K562 (cell line): ENCODE measurements around the gene PRRG4. TPM values are rescaled to one million over a fixed set of nuclear protein-coding genes. Genes with fewer than 3 reads are reported as not detected.

Experiments used
- ATAC-seq: fragments of 200-7000 bp; cut with Tn5 transposase; 3 replicates; pipeline ENCODE4 v1.9.1; 2020; ENCODE audit warnings: moderate library complexity
- BruUV-seq: library from RNA; stranded (reverse); fragments of 400-500 nt; replicated peaks from 2 replicates; lab custom pipeline; 2021; lab: Mats Ljungman, UMichigan
- CTCF ChIA-PET: fragments of 300-600 bp; formaldehyde crosslinking; extraction: SDS; loops from one replicate; lab custom pipeline; 2021; ENCODE audit warnings: low intra/inter-chr PET ratio; lab: Yijun Ruan, JAX
- POLR2A ChIA-PET: fragments of 300-600, 350-650 bp; sonication (Branson Sonifier 250); formaldehyde crosslinking; extraction: SDS; loops from one replicate; lab custom pipeline; 2021; ENCODE audit warnings: antibody characterized with exemption, inconsistent platforms; lab: Yijun Ruan, JAX
- DNase-seq, 4 experiments: peaks; one replicate each; pipeline versions ENCODE4 v3.0.0 to v3.0.0-alpha.2; 2011 to 2018; ENCODE audit warnings: low spot score in 3 of 4, mixed read lengths in 3 of 4; ENCODE audit errors: extremely low read depth in 1 of 4
- FAIRE-seq: peaks from 2 replicates; lab custom pipeline; 2011; peaks lifted over from hg19 to GRCh38; lab: Jason Lieb, UNC
- H2AFZ ChIP-seq: 2 replicates; pipeline ENCODE4 v1.6.0; 2011; ENCODE audit warnings: low read depth, low read length, control low read depth, inconsistent platforms
- H3K27ac ChIP-seq: fragments of 200-600 bp; 3 replicates; pipeline ENCODE4 v1.8.0; 2011; ENCODE audit warnings: low read depth, mild to moderate bottlenecking, control low read depth, inconsistent platforms, low read length, moderate library complexity, mixed read lengths; ENCODE audit errors: extremely low read depth
- H3K27me3 ChIP-seq, 2 experiments: fragments of 300-600 bp in 1 of 2; 2 replicates in 1 of 2; 3 replicates in 1 of 2; pipeline versions ENCODE4 v1.6.0 to v1.8.0; 2011; ENCODE audit warnings: inconsistent platforms in 2 of 2, low read length in 2 of 2, mild to moderate bottlenecking in 1 of 2, mixed read lengths in 1 of 2, moderate library complexity in 1 of 2; ENCODE audit not compliant: control insufficient read depth in 2 of 2, insufficient read depth in 2 of 2
- H3K36me3 ChIP-seq: fragments of 300-600 bp; 3 replicates; pipeline ENCODE4 v1.8.0; 2011; ENCODE audit warnings: mild to moderate bottlenecking, low read length, inconsistent platforms; ENCODE audit not compliant: control insufficient read depth, insufficient read depth
- H3K4me1 ChIP-seq, 2 experiments: fragments of 200-600 bp in 1 of 2; replicated peaks in 1 of 2; 2 replicates in 1 of 2; 3 replicates in 1 of 2; pipeline versions ENCODE4 v1.5.1 to v1.8.0; 2011; ENCODE audit warnings: inconsistent platforms in 2 of 2, low read length in 2 of 2, mild to moderate bottlenecking in 1 of 2, mixed read lengths in 1 of 2, moderate library complexity in 1 of 2; ENCODE audit not compliant: control insufficient read depth in 2 of 2, insufficient read depth in 2 of 2
- H3K4me2 ChIP-seq: 2 replicates; pipeline ENCODE4 v1.6.1; 2011; ENCODE audit warnings: low read length, control low read depth, inconsistent platforms, mixed read lengths; ENCODE audit not compliant: insufficient read depth
- H3K4me3 ChIP-seq: fragments of 200-600 bp; sonication (generic), shearing (Covaris generic); 2 replicates; pipeline ENCODE4 v1.5.1; 2016; ENCODE audit warnings: control low read depth, inconsistent platforms
- H3K79me2 ChIP-seq: fragments of 200-600 bp; 3 replicates; pipeline ENCODE4 v1.8.0; 2011; ENCODE audit warnings: low read length, inconsistent platforms; ENCODE audit not compliant: control insufficient read depth, insufficient read depth
- H3K9ac ChIP-seq, 2 experiments: 2 replicates each; pipeline versions ENCODE4 v1.6.0 to v1.6.1; 2011; ENCODE audit warnings: low read depth in 2 of 2, low read length in 2 of 2, control low read depth in 1 of 2, inconsistent platforms in 1 of 2, mild to moderate bottlenecking in 1 of 2, mixed read lengths in 1 of 2; ENCODE audit not compliant: insufficient read depth in 1 of 2
- H3K9me1 ChIP-seq: one replicate; pipeline ENCODE4 v1.6.0; 2011; ENCODE audit warnings: inconsistent platforms, mild to moderate bottlenecking, low read length, moderate library complexity; ENCODE audit not compliant: control insufficient read depth, insufficient read depth
- H3K9me3 ChIP-seq: replicated peaks from 2 replicates; pipeline ENCODE4 v1.5.1; 2011; ENCODE audit warnings: low read depth, low read length, inconsistent platforms; ENCODE audit not compliant: control insufficient read depth, insufficient read depth
- H4K20me1 ChIP-seq: replicated peaks from 2 replicates; pipeline ENCODE4 v1.6.1; 2011; ENCODE audit warnings: low read length, inconsistent platforms, mixed read lengths; ENCODE audit not compliant: control insufficient read depth, insufficient read depth
- OTX1 ChIP-seq: fragments of 450-650 bp; formaldehyde crosslinking; IDR thresholded peaks from 2 replicates; pipeline ENCODE4 v1.4.0; 2022; ENCODE audit warnings: mild to moderate bottlenecking
- PTBP1 ChIP-seq: fragments of 200-400 bp; formaldehyde crosslinking; IDR thresholded peaks from 2 replicates; pipeline ENCODE4 v1.6.1; 2017; ENCODE audit warnings: low read depth, low read length
- RNF2 ChIP-seq: sonication (generic); IDR thresholded peaks from 2 replicates; pipeline ENCODE4 v1.6.1; 2016
- SIRT6 ChIP-seq: IDR thresholded peaks from one replicate; pipeline ENCODE4 v1.6.1; 2012; ENCODE audit warnings: low read depth, mild to moderate bottlenecking, control low read depth, inconsistent platforms, low read length, moderate library complexity
- U2AF2 ChIP-seq: fragments of 200-400 bp; formaldehyde crosslinking; optimal IDR thresholded peaks from 2 replicates; pipeline ENCODE3; 2017; ENCODE audit warnings: low read depth, mild to moderate bottlenecking, low read length
- ZNF316 ChIP-seq: fragments of 450-650 bp; IDR thresholded peaks from 2 replicates; pipeline ENCODE4 v1.6.1; 2016
- ZNF347 ChIP-seq: fragments of 450-650 bp; formaldehyde crosslinking; IDR thresholded peaks from 2 replicates; pipeline ENCODE4 v1.4.0; 2020; ENCODE audit warnings: low read depth, mild to moderate bottlenecking, moderate library complexity
- ZNF695 ChIP-seq: fragments of 450-650 bp; formaldehyde crosslinking; IDR thresholded peaks from 2 replicates; pipeline ENCODE4 v1.4.0; 2020; ENCODE audit warnings: mild to moderate bottlenecking, moderate library complexity
- ZNF785 ChIP-seq: fragments of 250-450 bp; sonication (Bioruptor Pico); IDR thresholded peaks from 2 replicates; pipeline ENCODE4 v1.4.0; 2020; ENCODE audit warnings: mild to moderate bottlenecking
- WGBS: fragments of 100-300 bp; shearing (Covaris generic); methylation state at CpG from one replicate; pipeline ENCODE4 v1.1.6; 2016; ENCODE audit warnings: low coverage, mixed read lengths; ENCODE audit not compliant: insufficient coverage; ENCODE audit errors: missing lambda C conversion rate; 5-methylcytosine and 5-hydroxymethylcytosine counted together
- in situ Hi-C: fragments of 300-500 bp; cut with MboI; formaldehyde crosslinking; loops from 4 replicates; pipeline ENCODE4 v1.15.0; 2018; ENCODE audit warnings: inconsistent platforms, mixed read lengths
- intact Hi-C: fragments of 100-400 bp; cut with micrococcal nuclease; formaldehyde crosslinking; loops from 2 replicates; pipeline ENCODE4 v1.14.2; 2022
- polyA plus RNA-seq, 8 experiments: library from polyadenylated mRNA; depleted of rRNA in 4 of 8; stranded (reverse) in 5 of 8; unstranded in 3 of 8; fragments of >200 nt; fragmentation: Nextera tagmentation in 2 of 8; fragmentation: Illumina TruSeq in 1 of 8; extraction: Ambion mirVana in 2 of 8; extraction: Trizol in 1 of 8; gene quantifications; 2 replicates each; pipeline versions ENCODE4 v1.2.1 to v1.2.3, GENCODE V29; 2011 to 2014; ENCODE audit warnings: inconsistent platforms in 1 of 8, missing spikeins in 1 of 8
- total RNA-seq, 7 experiments: library from RNA; depleted of rRNA in 6 of 7; stranded (reverse); fragments of >200 nt in 6 of 7; fragmentation: Illumina TruSeq in 2 of 7; extraction: Trizol in 2 of 7; gene quantifications; 2 replicates each; pipeline versions ENCODE4 v1.2.1 to v1.2.3, GENCODE V29; 2011 to 2021; ENCODE audit warnings: low replicate concordance in 1 of 7
- TF ChIP-seq, protein P1 (sequence below): sonication (generic); formaldehyde crosslinking; IDR thresholded peaks from 2 replicates; pipeline ENCODE4 v1.8.1; 2023; ENCODE audit warnings: mild to moderate bottlenecking, missing genetic modification reagents
- TF ChIP-seq, protein P2 (sequence below), 2 experiments: fragments of 450-650 bp; conservative IDR thresholded peaks; 2 replicates each; pipeline ENCODE4 v1.6.1; 2017; ENCODE audit warnings: mild to moderate bottlenecking in 2 of 2, moderate library complexity in 2 of 2

The PRRG4 gene
- total and polyA plus RNA-seq, 9 of the 15 experiments (the other 6 are each of a cell fraction or from before 2014, with no cell fraction given), result not detected

DNA sequence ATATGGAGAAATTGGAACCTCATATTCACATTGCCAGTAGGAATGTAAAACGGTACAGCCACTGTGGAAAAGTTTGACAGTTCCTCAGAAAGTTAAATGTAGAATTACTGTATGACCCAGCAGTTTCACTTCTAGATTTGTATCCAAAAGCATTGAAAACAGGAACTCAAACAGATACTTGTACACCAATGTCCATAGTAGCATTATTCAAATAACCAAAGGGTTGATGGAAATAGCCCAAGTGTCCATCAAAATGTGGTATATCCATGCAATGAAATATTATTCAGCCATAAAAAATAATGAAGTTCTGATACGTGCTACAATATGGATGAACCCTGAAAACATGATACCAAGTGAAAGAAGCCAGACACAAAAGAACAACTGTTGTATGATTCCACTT is 17.8 kb downstream of the PRRG4 start:
- no peak for DNase-seq
- Histone ChIP-seq H3K4me1 (no peaks in the 10 kb centered on the region), H3K79me2 (no peaks in the 10 kb centered on the region), H3K36me3 (no peaks in the 10 kb centered on the region), H2AFZ (no peak overlapping the region), H3K27ac (no peak overlapping the region), H4K20me1 (no peaks in the 10 kb centered on the region), H3K9me3 (no peaks in the 10 kb centered on the region), H3K9ac (no peak overlapping the region), H3K4me3 (no peak overlapping the region), H3K4me2 (no peak overlapping the region), H3K9me1 (no peaks in the 10 kb centered on the region), H3K27me3 (peaks cover 0 to 12% of the 10 kb centered on the region in 2 experiments; a peak in 2 of 5 replicates)
- no peak for FAIRE-seq
- BruUV-seq, result no TSS peak
- intact Hi-C loops, result no loop called here
- ChIA-PET CTCF (no interaction called here), POLR2A (no interaction called here)
- in situ Hi-C loops, result no loop called here
- TF ChIP-seq ZNF347 (CRISPR knock-in tag), result no peak
- TF ChIP-seq U2AF2, result no peak
- TF ChIP-seq, protein P1, sequence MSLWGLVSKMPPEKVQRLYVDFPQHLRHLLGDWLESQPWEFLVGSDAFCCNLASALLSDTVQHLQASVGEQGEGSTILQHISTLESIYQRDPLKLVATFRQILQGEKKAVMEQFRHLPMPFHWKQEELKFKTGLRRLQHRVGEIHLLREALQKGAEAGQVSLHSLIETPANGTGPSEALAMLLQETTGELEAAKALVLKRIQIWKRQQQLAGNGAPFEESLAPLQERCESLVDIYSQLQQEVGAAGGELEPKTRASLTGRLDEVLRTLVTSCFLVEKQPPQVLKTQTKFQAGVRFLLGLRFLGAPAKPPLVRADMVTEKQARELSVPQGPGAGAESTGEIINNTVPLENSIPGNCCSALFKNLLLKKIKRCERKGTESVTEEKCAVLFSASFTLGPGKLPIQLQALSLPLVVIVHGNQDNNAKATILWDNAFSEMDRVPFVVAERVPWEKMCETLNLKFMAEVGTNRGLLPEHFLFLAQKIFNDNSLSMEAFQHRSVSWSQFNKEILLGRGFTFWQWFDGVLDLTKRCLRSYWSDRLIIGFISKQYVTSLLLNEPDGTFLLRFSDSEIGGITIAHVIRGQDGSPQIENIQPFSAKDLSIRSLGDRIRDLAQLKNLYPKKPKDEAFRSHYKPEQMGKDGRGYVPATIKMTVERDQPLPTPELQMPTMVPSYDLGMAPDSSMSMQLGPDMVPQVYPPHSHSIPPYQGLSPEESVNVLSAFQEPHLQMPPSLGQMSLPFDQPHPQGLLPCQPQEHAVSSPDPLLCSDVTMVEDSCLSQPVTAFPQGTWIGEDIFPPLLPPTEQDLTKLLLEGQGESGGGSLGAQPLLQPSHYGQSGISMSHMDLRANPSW (CRISPR knock-in tag), result no peak
- TF ChIP-seq ZNF695, result no peak
- TF ChIP-seq OTX1 (CRISPR knock-in tag), result no peak
- TF ChIP-seq ZNF785 (CRISPR knock-in tag), result no peak
- TF ChIP-seq, protein P2, sequence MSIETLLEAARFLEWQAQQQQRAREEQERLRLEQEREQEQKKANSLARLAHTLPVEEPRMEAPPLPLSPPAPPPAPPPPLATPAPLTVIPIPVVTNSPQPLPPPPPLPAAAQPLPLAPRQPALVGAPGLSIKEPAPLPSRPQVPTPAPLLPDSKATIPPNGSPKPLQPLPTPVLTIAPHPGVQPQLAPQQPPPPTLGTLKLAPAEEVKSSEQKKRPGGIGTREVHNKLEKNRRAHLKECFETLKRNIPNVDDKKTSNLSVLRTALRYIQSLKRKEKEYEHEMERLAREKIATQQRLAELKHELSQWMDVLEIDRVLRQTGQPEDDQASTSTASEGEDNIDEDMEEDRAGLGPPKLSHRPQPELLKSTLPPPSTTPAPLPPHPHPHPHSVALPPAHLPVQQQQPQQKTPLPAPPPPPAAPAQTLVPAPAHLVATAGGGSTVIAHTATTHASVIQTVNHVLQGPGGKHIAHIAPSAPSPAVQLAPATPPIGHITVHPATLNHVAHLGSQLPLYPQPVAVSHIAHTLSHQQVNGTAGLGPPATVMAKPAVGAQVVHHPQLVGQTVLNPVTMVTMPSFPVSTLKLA (conservative IDR thresholded peaks at IDR 0.05), result no peak
- TF ChIP-seq SIRT6, result no peak
- TF ChIP-seq ZNF316, result no peak
- TF ChIP-seq PTBP1, result no peak
- TF ChIP-seq RNF2, result no peak
- no peak for ATAC-seq
- WGBS, result 7% methylated on average over 2 of the region's 2 CpGs
